ENCODE results near the gene MAN1A1.

The MAN1A1 gene

GRCh38 chr6:119273272-119274196, 76.0 kb downstream of the MAN1A1 start:
- Histone ChIP-seq H3K4me3 (ENCODE audit: extremely low read depth, insufficient read depth, low read length, poor library complexity, severe bottlenecking) (no peak overlapping the region), H3K9me3 (ENCODE audit: control insufficient read depth, low read length) (peaks cover 10% of the 10 kb centered on the region), H3K4me1 (ENCODE audit: control insufficient read depth, insufficient read depth, low read length, poor library complexity, severe bottlenecking) (no peaks in the 10 kb centered on the region), H3K27ac (ENCODE audit: low read depth, low read length, severe bottlenecking) (no peak overlapping the region), H3K36me3 (ENCODE audit: control insufficient read depth, insufficient read depth, low read length) (peaks cover 14% of the 10 kb centered on the region)
- no CpG with 5 or more reads among the region's 1 CpG for WGBS, 2 experiments (ENCODE audit: insufficient coverage in 2 of 2)

- no peak overlapping the region for H3K4me3 ChIP-seq (ENCODE audit: extremely low read depth, insufficient read depth, low read length, poor library complexity, severe bottlenecking)
- peaks cover 11% of the 10 kb centered on the region for H3K36me3 ChIP-seq (ENCODE audit: control insufficient read depth, insufficient read depth, low read length)
- no peak overlapping the region for H3K27ac ChIP-seq (ENCODE audit: low read depth, low read length, severe bottlenecking)
- WGBS, 2 experiments (ENCODE audit: insufficient coverage in 2 of 2): 100% methylated on average over 1 of the region's 3 CpGs
- peaks cover 10% of the 10 kb centered on the region for H3K9me3 ChIP-seq (ENCODE audit: control insufficient read depth, low read length)
- no peaks in the 10 kb centered on the region for H3K4me1 ChIP-seq (ENCODE audit: control insufficient read depth, insufficient read depth, low read length, poor library complexity, severe bottlenecking)
These were observed 79.0 kb downstream of the MAN1A1 start for GRCh38 chr6:119270545-119270944.

- Histone ChIP-seq H3K9me3 (ENCODE audit: control insufficient read depth, low read length) (peaks cover 10% of the 10 kb centered on the region), H3K4me3 (ENCODE audit: extremely low read depth, insufficient read depth, low read length, poor library complexity, severe bottlenecking) (no peak overlapping the region), H3K36me3 (ENCODE audit: control insufficient read depth, insufficient read depth, low read length) (peaks cover 11% of the 10 kb centered on the region), H3K4me1 (ENCODE audit: control insufficient read depth, insufficient read depth, low read length, poor library complexity, severe bottlenecking) (no peaks in the 10 kb centered on the region), H3K27ac (ENCODE audit: low read depth, low read length, severe bottlenecking) (no peak overlapping the region)
- WGBS, 2 experiments (ENCODE audit: insufficient coverage in 2 of 2): 98 to 100% methylated on average over 7 of the region's 8 CpGs
These were observed 80.1 kb downstream of the MAN1A1 start for GRCh38 chr6:119269266-119270103.

GRCh38 chr6:119267126-119267905, 82.2 kb downstream of the MAN1A1 start:
- H3K36me3 ChIP-seq (ENCODE audit: control insufficient read depth, insufficient read depth, low read length): peaks cover 11% of the 10 kb centered on the region
- H3K27ac ChIP-seq (ENCODE audit: low read depth, low read length, severe bottlenecking): no peak overlapping the region
- WGBS, 2 experiments (ENCODE audit: insufficient coverage in 2 of 2): no CpG with 5 or more reads among the region's 1 CpG
- no peak overlapping the region for H3K4me3 ChIP-seq (ENCODE audit: extremely low read depth, insufficient read depth, low read length, poor library complexity, severe bottlenecking)
- no peaks in the 10 kb centered on the region for H3K4me1 ChIP-seq (ENCODE audit: control insufficient read depth, insufficient read depth, low read length, poor library complexity, severe bottlenecking)
- peaks cover 10% of the 10 kb centered on the region for H3K9me3 ChIP-seq (ENCODE audit: control insufficient read depth, low read length)

- peaks cover 10% of the 10 kb centered on the region for H3K36me3 ChIP-seq (ENCODE audit: control insufficient read depth, insufficient read depth, low read length)
- no peak overlapping the region for H3K4me3 ChIP-seq (ENCODE audit: extremely low read depth, insufficient read depth, low read length, poor library complexity, severe bottlenecking)
- no peaks in the 10 kb centered on the region for H3K9me3 ChIP-seq (ENCODE audit: control insufficient read depth, low read length)
- H3K4me1 ChIP-seq (ENCODE audit: control insufficient read depth, insufficient read depth, low read length, poor library complexity, severe bottlenecking): no peaks in the 10 kb centered on the region
- no peak overlapping the region for H3K27ac ChIP-seq (ENCODE audit: low read depth, low read length, severe bottlenecking)
These were observed 84.6 kb downstream of the MAN1A1 start for GRCh38 chr6:119264854-119265397.

- no peaks in the 10 kb centered on the region for H3K9me3 ChIP-seq (ENCODE audit: control insufficient read depth, low read length)
- H3K4me1 ChIP-seq (ENCODE audit: control insufficient read depth, insufficient read depth, low read length, poor library complexity, severe bottlenecking): no peaks in the 10 kb centered on the region
- H3K27ac ChIP-seq (ENCODE audit: low read depth, low read length, severe bottlenecking): no peak overlapping the region
- no peak overlapping the region for H3K4me3 ChIP-seq (ENCODE audit: extremely low read depth, insufficient read depth, low read length, poor library complexity, severe bottlenecking)
- H3K36me3 ChIP-seq (ENCODE audit: control insufficient read depth, insufficient read depth, low read length): no peaks in the 10 kb centered on the region
- WGBS, 2 experiments (ENCODE audit: insufficient coverage in 2 of 2): 0 to 100% methylated on average over 1 of the region's 2 CpGs
These were observed 86.9 kb downstream of the MAN1A1 start for GRCh38 chr6:119262612-119263011.

GRCh38 chr6:119261944-119262284, 87.6 kb downstream of the MAN1A1 start:
- 100% methylated on average over 1 to 2 of the region's 3 CpGs for WGBS, 2 experiments (ENCODE audit: insufficient coverage in 2 of 2)
- Histone ChIP-seq H3K9me3 (ENCODE audit: control insufficient read depth, low read length) (no peaks in the 10 kb centered on the region), H3K4me1 (ENCODE audit: control insufficient read depth, insufficient read depth, low read length, poor library complexity, severe bottlenecking) (no peaks in the 10 kb centered on the region), H3K4me3 (ENCODE audit: extremely low read depth, insufficient read depth, low read length, poor library complexity, severe bottlenecking) (no peak overlapping the region), H3K27ac (ENCODE audit: low read depth, low read length, severe bottlenecking) (no peak overlapping the region), H3K36me3 (ENCODE audit: control insufficient read depth, insufficient read depth, low read length) (no peaks in the 10 kb centered on the region)

- Histone ChIP-seq H3K36me3 (ENCODE audit: control insufficient read depth, insufficient read depth, low read length) (no peaks in the 10 kb centered on the region), H3K4me1 (ENCODE audit: control insufficient read depth, insufficient read depth, low read length, poor library complexity, severe bottlenecking) (no peaks in the 10 kb centered on the region), H3K9me3 (ENCODE audit: control insufficient read depth, low read length) (no peaks in the 10 kb centered on the region), H3K27ac (ENCODE audit: low read depth, low read length, severe bottlenecking) (no peak overlapping the region), H3K4me3 (ENCODE audit: extremely low read depth, insufficient read depth, low read length, poor library complexity, severe bottlenecking) (no peak overlapping the region)
- WGBS, 2 experiments (ENCODE audit: insufficient coverage in 2 of 2): 100% methylated on average over 1 of the region's 1 CpG; no CpG with 5 or more reads in 1 of the 2 experiments
These were observed 90.5 kb downstream of the MAN1A1 start for GRCh38 chr6:119259027-119259426.

GRCh38 chr6:119257726-119258125, 91.8 kb downstream of the MAN1A1 start:
- H3K4me3 ChIP-seq (ENCODE audit: extremely low read depth, insufficient read depth, low read length, poor library complexity, severe bottlenecking): no peak overlapping the region
- no CpG with 5 or more reads among the region's 1 CpG for WGBS, 2 experiments (ENCODE audit: insufficient coverage in 2 of 2)
- no peaks in the 10 kb centered on the region for H3K36me3 ChIP-seq (ENCODE audit: control insufficient read depth, insufficient read depth, low read length)
- no peak overlapping the region for H3K27ac ChIP-seq (ENCODE audit: low read depth, low read length, severe bottlenecking)
- H3K9me3 ChIP-seq (ENCODE audit: control insufficient read depth, low read length): no peaks in the 10 kb centered on the region
- H3K4me1 ChIP-seq (ENCODE audit: control insufficient read depth, insufficient read depth, low read length, poor library complexity, severe bottlenecking): no peaks in the 10 kb centered on the region

- Histone ChIP-seq H3K27ac (ENCODE audit: low read depth, low read length, severe bottlenecking) (no peak overlapping the region), H3K4me3 (ENCODE audit: extremely low read depth, insufficient read depth, low read length, poor library complexity, severe bottlenecking) (no peak overlapping the region), H3K4me1 (ENCODE audit: control insufficient read depth, insufficient read depth, low read length, poor library complexity, severe bottlenecking) (no peaks in the 10 kb centered on the region), H3K36me3 (ENCODE audit: control insufficient read depth, insufficient read depth, low read length) (no peaks in the 10 kb centered on the region), H3K9me3 (ENCODE audit: control insufficient read depth, low read length) (no peaks in the 10 kb centered on the region)
- 72 to 80% methylated on average over 2 of the region's 2 CpGs for WGBS, 2 experiments (ENCODE audit: insufficient coverage in 2 of 2)
These were observed 92.5 kb downstream of the MAN1A1 start for GRCh38 chr6:119256978-119257462.
